ENCODE data around the gene LRRC70. TPM values are rescaled to one million over a fixed set of nuclear protein-coding genes. Genes with fewer than 3 reads are reported as not detected.

LRRC70 gene
- total and polyA plus RNA-seq, 2 of the 8 experiments (the other 6 are each of a cell fraction or from before 2014, with no cell fraction given): 0.62 to 0.67 TPM

DNA sequence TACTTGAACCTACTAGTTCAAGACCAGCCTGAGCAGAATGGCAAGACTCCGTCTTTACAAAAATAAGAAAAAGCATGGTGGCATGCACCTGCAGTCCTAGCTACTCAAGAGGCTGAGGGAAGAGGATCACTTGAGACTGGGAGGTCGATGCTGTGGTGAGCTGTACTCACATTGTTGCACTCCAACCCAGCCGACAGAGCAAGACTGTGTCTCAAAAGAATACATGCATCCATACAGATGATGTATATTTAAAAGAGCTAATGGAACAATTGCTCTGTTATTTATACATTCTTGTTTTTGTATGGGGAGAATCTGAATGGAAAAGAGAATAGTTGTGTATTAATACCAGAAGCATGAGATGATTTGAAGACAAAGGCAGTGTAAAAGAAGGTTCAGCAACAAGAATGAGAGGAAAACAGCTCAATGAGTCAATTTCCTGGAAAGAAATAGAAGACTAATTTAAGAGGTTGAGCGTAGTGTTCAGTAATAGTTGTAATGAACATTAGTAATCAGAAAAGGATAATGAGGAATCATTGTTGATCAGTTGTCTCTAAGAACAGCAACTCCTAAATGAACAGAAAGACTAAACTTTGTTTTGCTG lies 1.9 kb upstream of the LRRC70 start (continued):
- TF ChIP-seq CTCF (IDR thresholded peaks at IDR 0.05; ENCODE audit: control extremely low read depth in 1 of 3, insufficient read depth in 1 of 3, low read depth in 1 of 3, low read length in 3 of 3) (no peak), ASH2L (IDR thresholded peaks at IDR 0.05; ENCODE audit: low read length) (no peak), POLR2AphosphoS5 (IDR thresholded peaks at IDR 0.05; ENCODE audit: low read depth, low read length) (no peak), POLR2A (IDR thresholded peaks at IDR 0.05; ENCODE audit: control extremely low read depth in 1 of 2, low read depth in 2 of 2, low read length in 2 of 2) (no peak)
